HG03025 (cell line): Measurements from ENCODE around the gene EFCAB5.
"Not testable (repeated sequence)": the region's sequence is repeated elsewhere in the genome, so short reads cannot be mapped to it uniquely, and the experiment has no call there.

ENCODE experiments used
- ATAC-seq: cut with Tn5 transposase; IDR thresholded peaks from one replicate; pipeline ENCODE4 v1.9.1; 2021; ENCODE audit warnings: mild to moderate bottlenecking, moderate library complexity; ENCODE audit not compliant: unreplicated experiment, low FRiP score

Gene EFCAB5

DNA sequence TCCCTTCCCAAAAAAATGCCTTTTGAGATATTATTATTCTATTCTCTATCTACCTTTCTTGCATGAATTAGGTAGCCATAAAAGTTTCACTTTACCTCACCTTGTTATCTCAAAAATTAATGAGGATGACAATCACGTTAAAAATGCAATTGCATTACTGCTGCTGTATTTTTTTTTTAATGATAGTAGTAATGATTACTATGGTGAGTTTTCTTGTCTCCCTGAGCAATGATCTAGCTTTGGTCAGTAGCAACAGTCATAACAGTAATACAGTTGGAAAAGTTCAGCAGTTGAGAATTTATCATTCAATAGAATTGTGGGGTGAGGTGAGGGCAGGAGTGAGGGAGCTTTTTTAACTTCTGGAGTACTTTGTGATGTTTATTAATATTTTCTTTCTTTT lies at the start of gene EFCAB5:
Gene EFCAB5, plus strand, starts transcription at position 301 of the 400 bp plus-strand sequence. CDS start 163 bp downstream, outside the sequence.
- no peak for ATAC-seq

DNA sequence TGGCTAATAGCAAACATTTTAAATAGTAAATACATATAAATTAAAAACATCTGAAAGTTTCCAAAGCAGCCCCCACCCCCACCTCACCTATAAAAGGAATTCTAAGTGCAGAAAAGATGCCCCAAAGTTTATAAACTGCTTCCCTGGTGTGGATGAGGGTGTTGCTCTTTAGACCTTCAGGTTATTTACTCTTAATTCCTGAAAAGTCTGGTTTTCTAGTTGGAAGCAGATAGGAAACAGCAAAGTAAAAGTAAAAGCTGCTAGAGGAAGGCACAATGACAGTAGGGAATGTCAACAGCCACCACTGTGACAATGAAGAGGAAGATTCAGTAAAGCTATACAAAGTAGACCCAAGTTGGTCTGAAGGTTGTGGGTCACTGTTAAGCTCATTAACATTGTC lies 49.2 kb upstream of the EFCAB5 start:
- no peak for ATAC-seq

DNA sequence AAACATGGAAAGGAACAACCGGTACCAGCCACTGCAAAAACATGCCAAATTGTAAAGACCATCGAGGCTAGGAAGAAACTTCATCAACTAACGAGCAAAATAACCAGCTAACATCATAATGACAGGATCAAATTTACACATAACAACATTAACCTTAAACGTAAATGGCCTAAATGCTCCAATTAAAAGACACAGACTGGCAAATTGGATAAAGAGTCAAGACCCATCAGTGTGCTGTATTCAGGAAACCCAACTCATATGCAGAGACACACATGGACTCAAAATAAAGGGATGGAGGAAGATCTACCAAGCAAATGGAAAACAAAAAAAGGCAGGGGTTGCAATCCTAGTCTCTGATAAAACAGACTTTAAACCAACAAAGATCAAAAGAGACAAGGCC lies 44.3 kb upstream of the EFCAB5 start:
- not testable (repeated sequence) for ATAC-seq

DNA sequence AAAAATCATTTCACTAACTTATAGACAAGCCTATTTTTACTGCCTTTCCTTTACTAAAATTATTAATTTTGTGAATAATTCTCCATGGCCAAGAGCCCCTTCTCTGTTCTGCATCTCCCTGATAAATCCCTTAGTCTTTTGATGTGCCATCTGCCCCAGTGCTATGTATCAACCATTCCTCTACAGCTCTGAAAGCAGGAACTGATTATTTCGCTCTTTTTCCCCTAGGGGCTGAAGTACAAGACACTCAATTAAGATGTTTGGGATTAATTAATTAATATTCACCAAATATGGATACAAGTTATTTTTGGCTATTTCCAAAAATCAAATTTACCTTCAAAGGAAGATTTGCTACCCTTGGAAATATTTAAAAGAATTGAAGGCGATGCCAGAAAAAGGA lies 38.0 kb upstream of the EFCAB5 start:
- no peak for ATAC-seq

DNA sequence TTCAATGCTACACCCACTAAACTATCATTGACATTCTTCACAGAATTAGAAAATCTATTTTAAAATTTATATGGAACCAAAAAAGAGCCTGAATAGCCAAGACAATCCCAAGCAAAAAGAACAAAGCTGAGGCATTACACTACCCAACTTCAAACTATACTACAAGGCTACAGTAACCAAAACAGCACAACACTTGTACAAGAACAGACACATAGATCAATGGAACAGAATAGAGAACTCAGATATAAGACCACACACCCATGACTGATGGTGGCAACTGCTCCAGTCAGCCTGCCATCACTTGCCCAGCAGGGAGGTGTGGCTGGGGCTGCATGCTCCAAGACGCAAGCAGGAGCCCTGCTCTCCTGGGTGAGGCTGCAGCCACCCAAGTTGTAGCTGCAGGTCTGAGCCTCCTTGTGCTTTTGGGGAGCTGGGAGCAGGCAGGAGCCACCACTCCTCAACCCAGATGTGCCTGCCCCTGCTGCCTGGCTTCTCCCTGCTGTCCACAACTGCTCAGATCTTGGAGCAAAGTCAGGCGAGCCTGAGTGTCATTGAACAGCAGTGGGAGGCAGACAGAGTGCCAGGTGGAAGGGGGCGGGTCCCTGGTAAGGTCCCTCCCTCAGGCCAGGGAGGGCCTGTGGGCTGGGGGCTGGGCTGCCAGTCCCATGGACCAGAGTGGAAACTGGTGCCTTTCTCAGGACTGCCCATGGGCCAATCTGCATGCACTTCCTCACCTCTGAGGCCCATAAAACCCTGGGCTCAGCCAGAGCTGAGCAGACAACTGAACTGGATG lies 36.2 kb upstream of the EFCAB5 start:
- ATAC-seq, result no peak

DNA sequence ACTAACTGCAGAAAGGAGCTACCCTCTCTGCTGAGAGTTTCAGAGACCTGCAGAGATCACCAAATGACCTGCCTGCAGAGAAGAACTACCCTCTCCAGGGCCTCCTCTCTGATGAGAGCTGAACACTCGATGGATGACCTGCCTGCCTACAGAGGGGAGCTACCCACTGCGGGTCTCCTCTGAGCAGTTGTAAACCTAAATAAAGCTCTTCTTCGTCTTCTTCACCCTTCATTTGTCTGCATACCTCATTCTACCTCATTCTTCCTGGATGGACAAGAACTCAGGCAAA lies 35.6 kb upstream of the EFCAB5 start:
- no peak for ATAC-seq

DNA sequence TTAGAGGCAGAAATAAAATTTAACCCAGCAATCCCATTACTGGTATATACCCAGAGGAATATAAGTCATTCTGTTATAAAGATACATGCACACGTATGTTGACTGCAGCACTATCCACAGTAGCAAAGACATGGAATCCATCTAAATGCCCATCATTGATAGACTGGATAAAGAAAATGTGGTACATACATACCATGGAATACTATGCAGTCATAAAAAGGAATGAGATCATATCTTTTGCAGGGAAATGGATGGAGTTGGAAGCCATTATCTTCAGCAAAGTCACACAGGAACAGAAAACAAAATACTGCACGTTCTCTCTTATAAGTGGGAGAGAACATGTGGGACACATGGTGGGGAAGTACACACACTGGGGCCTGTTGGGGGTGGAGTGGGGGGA lies 34.5 kb upstream of the EFCAB5 start:
- ATAC-seq, result no peak

DNA sequence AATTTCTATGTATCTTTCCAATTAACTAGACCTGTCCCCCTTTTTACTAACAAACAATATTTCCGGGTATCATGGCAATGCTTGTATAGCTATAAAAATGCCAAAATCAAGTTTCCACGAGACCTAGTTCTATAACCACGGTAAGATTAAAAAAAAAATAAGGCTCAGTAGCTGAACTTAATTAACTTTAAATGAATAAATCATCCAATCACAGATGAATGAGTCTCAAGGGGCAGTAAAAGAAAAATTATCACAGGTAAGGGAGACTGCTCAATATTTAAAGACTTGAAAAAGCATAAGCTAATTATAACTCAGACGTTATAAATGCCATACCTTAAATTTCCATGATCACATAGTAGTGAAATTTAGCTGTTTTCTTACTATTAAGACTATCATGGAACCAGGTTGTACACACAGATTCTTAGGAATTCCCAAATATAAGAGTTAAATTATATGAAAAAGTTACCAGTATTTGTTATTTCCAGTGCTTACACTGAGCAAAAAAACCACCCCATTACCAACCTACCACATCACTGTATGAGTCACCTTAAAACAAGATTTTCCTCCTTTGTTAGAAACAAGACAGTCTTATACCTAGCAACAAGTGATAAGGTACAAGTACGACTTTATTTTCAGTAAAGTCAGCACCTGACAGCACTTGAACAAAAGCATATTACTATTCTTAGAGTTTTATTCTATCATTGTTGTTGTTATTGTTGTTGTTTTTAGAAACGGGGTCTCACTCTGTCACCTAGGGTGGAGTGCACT lies 32.0 kb upstream of the EFCAB5 start:
- ATAC-seq, result no peak

DNA sequence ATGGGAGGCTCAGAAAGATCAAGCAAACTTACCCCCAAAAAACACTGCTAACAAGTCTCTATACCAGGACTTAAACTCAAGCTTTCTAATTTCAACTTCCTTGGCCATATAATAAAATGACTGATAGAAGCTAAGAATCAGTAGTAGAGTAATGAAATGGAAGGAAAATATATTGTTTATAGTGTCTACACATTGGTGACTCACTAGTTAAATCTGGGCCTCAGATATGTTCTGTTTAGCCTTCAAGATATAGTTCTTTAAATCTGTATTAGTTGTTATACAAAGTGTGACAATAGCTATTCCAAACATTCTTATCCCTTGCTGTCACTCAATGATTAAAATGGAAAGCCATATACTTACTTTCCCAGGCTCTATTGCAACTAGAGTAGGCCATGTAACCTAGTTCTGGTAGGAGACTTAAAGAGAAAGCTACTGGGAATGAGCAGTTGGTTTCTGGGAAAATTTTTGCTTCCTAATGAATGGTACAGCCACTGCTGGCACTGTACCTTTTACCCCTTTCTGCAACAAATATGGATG lies 29.7 kb upstream of the EFCAB5 start:
- no peak for ATAC-seq

DNA sequence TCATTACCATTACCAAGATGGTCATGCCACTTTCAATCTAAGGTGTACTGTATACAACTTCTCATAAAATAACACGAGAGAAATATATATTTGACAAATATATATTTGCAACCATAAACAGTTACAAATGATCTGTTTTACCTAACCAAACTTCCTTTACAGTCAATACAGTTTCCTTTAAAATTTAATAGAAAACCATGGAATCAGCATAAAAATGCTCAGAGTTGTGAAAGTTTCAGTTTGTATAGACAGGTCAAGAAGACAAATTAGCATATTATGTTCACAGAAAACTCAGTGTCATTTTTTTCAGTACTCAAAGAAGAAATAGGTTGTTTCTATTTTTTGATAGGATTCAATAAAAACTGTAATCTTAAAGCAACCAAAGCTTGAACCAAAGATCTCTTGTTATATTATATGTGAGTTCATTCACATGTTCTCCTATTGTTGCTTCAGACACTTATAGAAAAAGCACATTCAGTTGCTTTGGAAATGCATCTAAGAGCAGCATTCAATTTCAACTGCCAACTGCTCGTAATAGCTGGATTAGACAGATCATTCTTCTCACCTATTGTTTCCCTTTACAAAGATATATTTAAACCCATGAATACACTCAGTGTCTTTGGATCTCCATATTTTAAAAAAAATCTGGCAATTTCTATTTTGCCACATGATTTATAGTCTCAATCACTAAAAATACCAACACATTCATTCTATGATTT lies 26.5 kb upstream of the EFCAB5 start:
- ATAC-seq, result no peak

DNA sequence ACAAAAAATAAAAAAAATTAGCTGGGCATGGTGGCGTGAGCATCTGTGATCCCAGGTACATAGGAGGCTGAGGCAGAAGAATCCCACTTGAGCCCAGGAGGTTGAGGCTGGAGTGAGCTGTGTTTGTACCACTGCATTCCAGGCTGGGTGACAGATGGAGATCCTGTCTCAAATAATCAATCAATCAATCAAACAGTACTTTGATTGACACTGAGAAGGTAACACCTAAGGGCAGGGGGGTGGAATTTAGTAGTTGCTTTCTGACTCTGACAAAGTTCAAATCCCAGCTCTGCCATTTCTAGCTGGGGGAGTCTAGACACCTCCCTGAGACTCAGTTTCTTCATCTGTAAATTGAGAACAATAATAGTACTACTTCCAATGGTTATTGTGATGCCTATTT lies 23.4 kb upstream of the EFCAB5 start:
- ATAC-seq, result no peak

DNA sequence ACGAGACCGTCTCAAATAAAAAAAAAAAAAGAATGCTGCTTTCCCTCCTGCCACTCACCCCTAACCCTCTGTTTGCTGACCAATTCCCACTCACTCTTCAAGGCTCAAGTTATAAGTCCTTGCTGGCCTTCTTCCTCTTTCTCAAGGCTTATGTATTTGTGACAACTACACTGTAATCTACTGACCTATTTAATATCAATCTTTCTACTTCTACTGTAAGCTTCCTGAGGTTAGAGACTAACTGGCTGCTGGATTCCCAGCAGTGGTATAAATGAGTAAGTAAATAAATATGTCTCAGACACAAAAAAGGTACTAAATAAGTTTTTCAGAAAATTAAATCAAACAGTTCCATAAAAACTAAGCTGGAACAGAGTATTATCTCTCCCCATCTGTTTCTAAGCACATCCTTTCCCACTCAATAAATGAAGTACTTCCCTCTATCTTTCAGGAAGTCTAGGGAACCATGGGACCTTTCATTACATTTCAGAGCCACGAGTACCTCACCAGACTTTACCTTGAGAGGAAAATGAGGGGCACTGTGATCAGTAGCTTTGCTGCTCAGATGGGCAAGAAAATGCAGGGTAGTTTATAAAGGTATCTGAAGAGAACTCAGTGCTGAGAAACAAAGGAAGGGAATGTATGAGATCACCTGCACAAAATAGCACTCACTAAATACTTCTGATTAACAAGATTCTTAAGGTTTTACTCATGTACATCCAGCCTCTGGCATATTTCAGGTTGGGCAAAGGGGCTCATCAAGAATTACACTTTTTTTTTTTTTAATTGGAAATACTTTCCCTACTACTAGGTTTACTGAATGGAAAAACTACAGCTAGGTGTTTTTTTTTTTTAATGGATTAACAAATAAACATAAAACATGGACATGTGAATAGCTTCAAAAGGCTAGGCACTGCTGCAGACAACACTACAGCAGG lies 22.2 kb upstream of the EFCAB5 start:
- ATAC-seq, result no peak

DNA sequence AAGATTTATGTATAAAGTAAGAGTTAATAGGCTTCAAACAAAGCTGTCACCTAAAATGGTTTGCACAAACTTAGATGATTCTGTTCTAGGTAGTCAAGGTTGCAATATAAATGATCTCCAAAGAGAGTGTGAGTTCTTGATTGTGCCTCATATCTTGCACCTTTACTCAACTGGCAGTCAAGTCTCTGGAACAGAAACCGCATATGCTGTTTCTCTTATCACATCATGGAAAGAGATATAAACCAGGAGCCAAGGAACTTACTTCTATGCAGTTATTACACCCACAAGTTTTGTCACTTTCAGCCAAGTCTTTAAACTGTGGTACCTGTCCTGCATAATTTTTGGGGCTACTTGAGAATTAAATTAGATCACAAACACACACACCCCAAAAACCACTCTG lies 16.6 kb upstream of the EFCAB5 start:
- no peak for ATAC-seq

DNA sequence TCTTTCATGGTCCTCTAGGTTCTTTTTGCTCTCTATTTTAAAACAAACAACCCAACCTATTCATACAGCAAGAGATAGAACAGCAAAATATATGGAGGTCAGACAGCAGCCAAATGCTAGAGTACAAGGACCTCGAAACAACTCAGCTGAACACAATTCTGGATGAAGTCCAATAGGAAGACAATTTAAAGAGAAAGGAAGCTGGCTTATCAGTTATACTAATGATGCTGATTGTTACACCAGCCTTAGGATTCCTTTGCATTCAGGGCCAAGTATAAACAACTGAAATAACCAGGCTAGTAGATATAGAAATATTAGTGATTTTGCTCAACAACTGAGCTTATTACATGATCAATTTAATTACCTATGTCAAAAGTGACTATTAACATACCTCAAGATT lies 13.9 kb upstream of the EFCAB5 start:
- ATAC-seq, result no peak

DNA sequence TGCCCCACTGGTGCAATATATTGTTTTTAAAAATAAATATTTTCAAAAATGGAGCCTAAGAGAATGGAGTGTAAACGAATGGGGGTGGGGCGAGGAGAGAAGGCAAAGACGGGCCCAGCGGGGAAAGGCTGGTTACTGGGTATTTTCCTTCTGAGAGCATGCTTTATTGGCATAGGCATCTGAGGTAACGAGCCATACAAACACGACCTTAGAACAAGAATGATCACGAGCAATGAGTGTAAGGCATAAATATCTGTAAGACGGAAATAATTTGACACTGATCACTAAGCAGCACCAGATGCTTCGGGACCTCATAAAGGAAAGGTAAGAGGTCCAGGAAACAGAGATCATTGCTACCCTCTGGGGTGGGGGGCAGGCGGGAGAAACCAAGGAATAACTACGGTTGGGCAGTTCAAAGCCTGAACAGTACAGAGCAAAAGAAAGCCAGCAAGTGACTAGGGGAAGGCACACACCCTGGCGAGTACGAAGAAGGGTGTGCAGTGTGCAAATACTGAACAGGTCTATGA lies 12.4 kb upstream of the EFCAB5 start:
- ATAC-seq, result no peak

DNA sequence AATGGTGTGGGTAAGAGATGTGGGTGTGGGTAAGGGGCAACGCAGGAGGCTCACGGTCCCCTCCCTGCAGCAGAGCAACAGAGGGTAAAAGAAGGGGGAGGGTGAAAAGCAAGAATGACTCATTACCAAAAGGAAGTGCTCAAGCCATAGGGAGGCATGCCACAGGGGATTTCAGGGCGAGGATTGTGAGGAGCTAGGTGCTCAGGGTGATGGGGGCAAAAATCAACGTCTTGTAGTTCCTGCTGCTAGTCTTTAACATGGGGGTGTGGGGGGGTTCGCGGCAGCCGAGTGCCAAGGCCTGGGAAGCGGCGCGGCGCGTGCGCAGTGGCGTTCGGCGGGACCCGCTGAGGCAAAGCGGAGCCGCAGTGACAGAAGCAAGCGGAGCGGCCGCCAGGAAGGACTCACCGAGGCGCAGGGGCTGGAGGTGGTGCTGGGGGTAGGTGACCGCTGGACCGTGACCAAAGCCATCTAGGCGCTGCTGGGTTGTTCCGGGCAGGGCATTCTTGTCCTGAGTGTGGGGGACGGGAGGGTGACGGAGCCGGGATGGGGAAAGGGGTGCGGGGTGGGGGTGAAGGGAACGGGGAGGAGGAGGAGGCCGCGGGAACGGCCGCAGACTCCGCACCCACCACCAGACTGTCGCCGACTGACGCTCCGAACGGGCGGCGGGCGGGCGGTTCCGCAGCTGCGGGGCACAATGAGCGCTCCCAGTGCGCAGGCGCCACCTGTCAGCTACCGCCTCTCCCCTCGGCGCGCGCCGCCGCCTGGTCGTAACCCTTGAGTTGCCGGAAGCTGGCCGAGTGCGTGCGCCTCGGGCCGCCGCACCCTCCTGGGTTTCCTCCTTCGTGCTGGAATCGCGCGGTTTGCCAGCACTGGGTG lies 11.7 kb upstream of the EFCAB5 start, which contains the start of gene SSH2:
Gene SSH2, minus strand, starts transcription at position 696 of the 876 bp plus-strand sequence. Its CDS starts 228 bp downstream, at position 468.
- ATAC-seq, result peak; percentile 46

DNA sequence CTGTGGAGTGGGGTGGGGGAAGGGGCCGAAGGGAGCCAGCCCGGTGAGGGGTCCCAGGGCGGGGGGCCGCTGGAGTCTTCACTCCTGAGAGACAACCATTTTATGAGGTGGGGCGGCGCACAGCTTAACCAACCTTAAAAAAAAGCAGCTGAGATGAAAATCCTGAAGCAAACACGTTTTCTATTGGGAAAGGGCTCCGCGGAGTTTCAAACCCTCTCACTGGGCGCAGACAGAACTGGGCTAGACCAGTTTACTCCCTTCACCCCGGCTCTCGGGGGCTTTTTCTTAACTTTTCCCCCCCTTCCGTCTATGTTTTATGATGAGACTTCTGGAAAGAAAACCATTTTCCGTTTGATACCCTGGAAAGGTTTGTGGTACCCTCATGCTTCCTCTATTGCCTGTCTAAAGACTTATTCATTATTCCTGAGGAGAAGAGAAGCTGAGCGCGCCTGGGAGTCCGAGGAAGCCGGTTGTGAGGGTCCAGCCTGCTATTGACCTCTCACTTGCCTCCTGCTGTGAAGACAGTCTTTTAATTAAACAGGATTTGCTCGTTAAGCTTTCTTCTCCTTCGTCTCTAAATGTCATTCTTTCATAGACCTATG lies 10.9 kb upstream of the EFCAB5 start:
- no peak for ATAC-seq

DNA sequence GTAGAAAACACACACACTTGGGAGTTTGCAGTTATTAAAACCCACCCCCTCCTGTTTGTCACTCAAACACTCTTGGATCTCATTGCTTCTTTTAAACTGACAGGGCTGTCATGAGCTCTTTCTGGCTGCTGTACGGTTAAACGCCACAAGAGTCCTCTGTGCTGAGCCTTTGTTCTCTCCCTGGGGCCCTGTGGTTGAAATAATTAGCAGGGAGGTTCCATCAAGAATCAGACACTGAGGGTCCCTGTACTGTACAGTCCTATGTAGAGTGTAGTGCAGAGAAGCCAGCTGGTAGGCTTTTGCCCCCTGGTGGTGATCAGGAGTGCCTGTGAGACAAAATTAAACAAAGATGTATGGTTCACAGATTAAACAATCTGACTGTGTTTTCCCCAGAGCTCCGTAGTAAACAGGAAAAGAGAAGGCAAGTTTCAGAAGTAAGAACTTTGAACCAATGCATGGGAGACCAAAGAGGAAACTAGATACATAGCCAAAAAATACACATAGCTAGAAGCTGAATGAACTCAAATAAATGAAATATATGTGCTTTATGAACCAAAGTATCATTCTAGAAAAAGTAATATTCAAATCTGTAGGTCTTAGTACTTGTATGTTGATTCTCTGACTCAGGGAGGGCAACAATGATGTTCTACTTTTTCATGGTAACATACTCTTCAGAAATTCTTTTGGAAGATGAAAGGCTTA lies 10.1 kb upstream of the EFCAB5 start:
- no peak for ATAC-seq
